ENCODE results near the gene SNTB2.

Gene SNTB2

GRCh38 chr16:69349536-69349935 lies 162.6 kb downstream of the SNTB2 start:
- DNase-seq = no peak

GRCh38 chr16:69350536-69351133 lies 163.7 kb downstream of the SNTB2 start:
- DNase-seq = no peak

- peak; percentile 65 for DNase-seq
Measured at GRCh38 chr16:69351309-69352027, 164.5 kb downstream of the SNTB2 start, which contains the start of gene TMED6. TSS of gene TMED6 (minus strand) at chr16:69351786. CDS start at chr16:69351753, 33 bp downstream.
